Measurements from ENCODE around the gene NR1H2.
"Not testable (repeated sequence)": the region's sequence is repeated elsewhere in the genome, so short reads cannot be mapped to it uniquely, and the experiment has no call there.

The NR1H2 gene

GRCh38 chr19:50376166-50377050, at the start of gene NR1H2:
Gene NR1H2 (plus strand): TSS chr19:50376457. CDS start chr19:50377606, 1,149 bp downstream.
- DNase-seq (ENCODE audit: low spot score), result peak; percentile 98

GRCh38 chr19:50327013-50327412, 49.2 kb upstream of the NR1H2 start:
- no peak for DNase-seq (ENCODE audit: low spot score)

- DNase-seq (ENCODE audit: low spot score), result no peak
Observed at GRCh38 chr19:50327461-50328223, 48.6 kb upstream of the NR1H2 start.

- no peak for DNase-seq (ENCODE audit: low spot score)
Observed at GRCh38 chr19:50328224-50328872, 47.9 kb upstream of the NR1H2 start.

GRCh38 chr19:50328873-50329145, 47.4 kb upstream of the NR1H2 start:
- DNase-seq (ENCODE audit: low spot score), result no peak

- peak; percentile 99 for DNase-seq (ENCODE audit: low spot score)
Observed at GRCh38 chr19:50329146-50329925, 46.9 kb upstream of the NR1H2 start, which contains the start of gene KCNC3. Gene KCNC3 (minus strand): TSS chr19:50329377. CDS start chr19:50329082, 295 bp downstream.

GRCh38 chr19:50329926-50330294, 46.3 kb upstream of the NR1H2 start:
- not testable (repeated sequence) for DNase-seq (ENCODE audit: low spot score)

- peak; percentile 91 for DNase-seq (ENCODE audit: low spot score)
Observed at GRCh38 chr19:50330365-50331078, 45.7 kb upstream of the NR1H2 start.

GRCh38 chr19:50331221-50331993, 44.9 kb upstream of the NR1H2 start:
- no peak for DNase-seq (ENCODE audit: low spot score)

- no peak for DNase-seq (ENCODE audit: low spot score)
Observed at GRCh38 chr19:50331994-50332243, 44.3 kb upstream of the NR1H2 start.

GRCh38 chr19:50332244-50333038, 43.8 kb upstream of the NR1H2 start:
- peak; percentile 39 for DNase-seq (ENCODE audit: low spot score)

GRCh38 chr19:50333235-50333736, 43.0 kb upstream of the NR1H2 start:
- DNase-seq (ENCODE audit: low spot score), result peak; percentile 94

GRCh38 chr19:50333737-50334617, 42.3 kb upstream of the NR1H2 start:
- DNase-seq (ENCODE audit: low spot score), result no peak

- DNase-seq (ENCODE audit: low spot score), result no peak
Observed at GRCh38 chr19:50334741-50335421, 41.4 kb upstream of the NR1H2 start.

- not testable (repeated sequence) for DNase-seq (ENCODE audit: low spot score)
Observed at GRCh38 chr19:50337031-50337430, 39.2 kb upstream of the NR1H2 start.

GRCh38 chr19:50340331-50340730, 35.9 kb upstream of the NR1H2 start:
- no peak for DNase-seq (ENCODE audit: low spot score)

- no peak for DNase-seq (ENCODE audit: low spot score)
Observed at GRCh38 chr19:50341091-50341564, 35.1 kb upstream of the NR1H2 start.

Data from globus pallidus (tissue), 1 donor.